Keratinocyte (primary cell): Measurements from ENCODE around the gene ORMDL3. TPM values are rescaled to one million over a fixed set of nuclear protein-coding genes. Genes with fewer than 3 reads are reported as not detected.

Source experiments
- DNase-seq: peaks from one replicate; pipeline ENCODE4 v3.0.0-alpha.2; 2011; ENCODE audit warnings: low read depth, missing footprints, low spot score
- FAIRE-seq: peaks from 2 replicates; lab custom pipeline; 2011; peaks lifted over from hg19 to GRCh38; lab: Jason Lieb, UNC
- H2AFZ ChIP-seq: 2 replicates; pipeline ENCODE4 v1.6.0; 2012; ENCODE audit warnings: low read length, control low read depth, inconsistent platforms; ENCODE audit not compliant: control insufficient read depth
- H3K27ac ChIP-seq: 2 replicates; pipeline ENCODE4 v1.5.1; 2011; ENCODE audit warnings: low read length; ENCODE audit not compliant: control insufficient read depth, insufficient read depth
- H3K27me3 ChIP-seq: 3 replicates; pipeline ENCODE4 v1.6.0; 2011; ENCODE audit warnings: low read length; ENCODE audit not compliant: control insufficient read depth, insufficient read depth; ENCODE audit errors: extremely low read depth
- H3K36me3 ChIP-seq, 2 experiments: 2 replicates in 1 of 2; 3 replicates in 1 of 2; pipeline ENCODE4 v1.5.1; 2011; ENCODE audit warnings: low read length in 2 of 2, mild to moderate bottlenecking in 1 of 2; ENCODE audit not compliant: control insufficient read depth in 2 of 2, insufficient read depth in 2 of 2; ENCODE audit errors: extremely low read depth in 1 of 2
- H3K4me1 ChIP-seq: 3 replicates; pipeline ENCODE4 v1.5.1; 2011; ENCODE audit warnings: low read length; ENCODE audit not compliant: control insufficient read depth, insufficient read depth; ENCODE audit errors: extremely low read depth
- H3K4me2 ChIP-seq: 3 replicates; pipeline ENCODE4 v1.6.0; 2011; ENCODE audit warnings: low read depth, low read length; ENCODE audit not compliant: control insufficient read depth, insufficient read depth; ENCODE audit errors: extremely low read depth
- H3K4me3 ChIP-seq, 3 experiments: fragments of 200-600 bp in 1 of 3; sonication (generic) in 1 of 3; 2 replicates in 2 of 3; 3 replicates in 1 of 3; pipeline ENCODE4 v1.5.1; 2011 to 2016; ENCODE audit warnings: low read length in 3 of 3, mild to moderate bottlenecking in 3 of 3, control low read depth in 2 of 3, inconsistent platforms in 1 of 3, low read depth in 1 of 3, mixed read lengths in 1 of 3, mixed run types in 1 of 3, moderate library complexity in 1 of 3; ENCODE audit not compliant: control insufficient read depth in 2 of 3, insufficient read depth in 2 of 3; ENCODE audit errors: extremely low read depth in 1 of 3
- H3K79me2 ChIP-seq: 2 replicates; pipeline ENCODE4 v1.6.0; 2012; ENCODE audit warnings: low read length; ENCODE audit not compliant: control insufficient read depth, insufficient read depth
- H3K9ac ChIP-seq: 3 replicates; pipeline ENCODE4 v1.6.0; 2011; ENCODE audit warnings: low read length; ENCODE audit not compliant: control insufficient read depth, insufficient read depth; ENCODE audit errors: extremely low read depth
- H3K9me1 ChIP-seq: 3 replicates; pipeline ENCODE4 v1.6.0; 2011; ENCODE audit warnings: low read length; ENCODE audit not compliant: control insufficient read depth, insufficient read depth; ENCODE audit errors: extremely low read depth
- H3K9me3 ChIP-seq: 2 replicates; pipeline ENCODE4 v1.5.1; 2012; ENCODE audit warnings: low read depth, low read length; ENCODE audit not compliant: control insufficient read depth
- H4K20me1 ChIP-seq: 3 replicates; pipeline ENCODE4 v1.6.0; 2011; ENCODE audit warnings: low read length; ENCODE audit not compliant: control insufficient read depth, insufficient read depth; ENCODE audit errors: extremely low read depth
- CTCF ChIP-seq, 3 experiments: IDR thresholded peaks in 1 of 3; conservative IDR thresholded peaks in 1 of 3; optimal IDR thresholded peaks in 1 of 3; 2 replicates in 2 of 3; 3 replicates in 1 of 3; pipeline versions ENCODE3 to v1.5.1; 2011; ENCODE audit warnings: low read length in 3 of 3, mild to moderate bottlenecking in 3 of 3, moderate library complexity in 2 of 3, control low read depth in 1 of 3, inconsistent platforms in 1 of 3; ENCODE audit not compliant: insufficient read depth in 2 of 3; ENCODE audit errors: extremely low read depth in 1 of 3
- EZH2 ChIP-seq: IDR thresholded peaks from one replicate; pipeline ENCODE4 v1.6.1; 2012; ENCODE audit warnings: inconsistent platforms, mild to moderate bottlenecking, low read length, moderate library complexity
- dilution Hi-C: fragments of 300-500 bp; cut with MboI; formaldehyde crosslinking; loops from one replicate; pipeline ENCODE4 v1.7.0; 2020; ENCODE audit warnings: low sequenced_read_pairs; ENCODE audit not compliant: extremely low pct_ligation_motif_present
- polyA plus RNA-seq, 5 experiments: library from polyadenylated mRNA; depleted of rRNA in 3 of 5; stranded (reverse) in 3 of 5; stranded (forward) in 1 of 5; unstranded in 1 of 5; fragments of >200 nt; gene quantifications; 1 replicate in 1 of 5; 2 replicates in 3 of 5; 3 replicates in 1 of 5; pipeline versions ENCODE4 v1.2.1 to v1.2.3, GENCODE V29; 2011 to 2012; ENCODE audit warnings: missing spikeins in 2 of 5, low read depth in 1 of 5, low replicate concordance in 1 of 5

Gene ORMDL3
- polyA plus RNA-seq, 1 donor (not counting 4 experiments of a cell fraction or from before 2014, with no cell fraction given) = 36.3 TPM

- FAIRE-seq = no peak
- Histone ChIP-seq H3K4me2 (no peak overlapping the region), H3K9ac (no peak overlapping the region), H4K20me1 (no peaks in the 10 kb centered on the region), H3K27me3 (peaks cover 29% of the 10 kb centered on the region), H3K4me1 (peaks cover 18% of the 10 kb centered on the region), H3K79me2 (no peaks in the 10 kb centered on the region), H3K4me3 (no peak overlapping the region), H3K9me1 (no peaks in the 10 kb centered on the region), H3K36me3 (no peaks in the 10 kb centered on the region), H3K27ac (no peak overlapping the region), H2AFZ (no peak overlapping the region), H3K9me3 (no peaks in the 10 kb centered on the region)
- TF ChIP-seq EZH2 (no peak), CTCF (optimal IDR thresholded peaks at IDR 0.05 in 1 of 3, IDR thresholded peaks at IDR 0.05 in 1 of 3, conservative IDR thresholded peaks at IDR 0.05 in 1 of 3; ENCODE audit: extremely low read depth in 1 of 3, insufficient read depth in 2 of 3, low read length in 3 of 3) (no peak)
- no peak for DNase-seq
- dilution Hi-C loops = no loop called here
Measured at GRCh38 chr17:39943702-39944392, 16.4 kb upstream of the ORMDL3 start.

- no peaks in the 10 kb centered on the region for H4K20me1 ChIP-seq
- H3K36me3 ChIP-seq = no peaks in the 10 kb centered on the region
- H3K27ac ChIP-seq = no peak overlapping the region
- no peak overlapping the region for H3K4me2 ChIP-seq
- peaks cover 24% of the 10 kb centered on the region for H3K27me3 ChIP-seq
- no peak for DNase-seq
- H3K4me3 ChIP-seq = no peak overlapping the region
- peaks cover 8% of the 10 kb centered on the region for H3K4me1 ChIP-seq
- dilution Hi-C loops = no loop called here
- no peaks in the 10 kb centered on the region for H3K9me3 ChIP-seq
- H3K9me1 ChIP-seq = no peaks in the 10 kb centered on the region
- H2AFZ ChIP-seq = no peak overlapping the region
- TF ChIP-seq CTCF (optimal IDR thresholded peaks at IDR 0.05 in 1 of 3, IDR thresholded peaks at IDR 0.05 in 1 of 3, conservative IDR thresholded peaks at IDR 0.05 in 1 of 3; ENCODE audit: extremely low read depth in 1 of 3, insufficient read depth in 2 of 3, low read length in 3 of 3) (peak in 2 of 3 experiments; percentile 33 to 42), EZH2 (no peak)
- H3K79me2 ChIP-seq = no peaks in the 10 kb centered on the region
- FAIRE-seq = no peak
- H3K9ac ChIP-seq = peak overlapping the region; percentile 45
Measured at GRCh38 chr17:39939588-39940419, 12.4 kb upstream of the ORMDL3 start.
